B cell (primary cell): ENCODE results near the gene TGFBI. TPM values are rescaled to one million over a fixed set of nuclear protein-coding genes. Genes with fewer than 3 reads are reported as not detected.

Experiments used
- ATAC-seq: fragments of 200-7000 bp; cut with Tn5 transposase; one replicate; pipeline ENCODE4 v1.10.0; 2021; ENCODE audit warnings: low read depth, mild to moderate bottlenecking, moderate number of reproducible peaks, moderate library complexity
- CTCF ChIA-PET: fragments of 350-600 bp; sonication (Branson Sonifier 250); formaldehyde crosslinking; loops from one replicate; lab custom pipeline; 2021; ENCODE audit warnings: antibody characterized with exemption, inconsistent platforms; lab: Charles Lee
- POLR2A ChIA-PET: fragments of 350-600 bp; sonication (Branson Sonifier 250); formaldehyde crosslinking; loops from one replicate; lab custom pipeline; 2021; ENCODE audit warnings: antibody characterized with exemption; lab: Charles Lee
- DNase-seq: peaks from one replicate; pipeline ENCODE4 v3.0.0; 2013
- H2AFZ ChIP-seq: 2 replicates; pipeline ENCODE4 v1.6.1; 2012; ENCODE audit warnings: mild to moderate bottlenecking, low read depth, low read length; ENCODE audit not compliant: insufficient read depth, poor library complexity, severe bottlenecking
- H3K27ac ChIP-seq, 2 donors: 1 replicate in 1 of 2; 2 replicates in 1 of 2; pipeline ENCODE4 v1.5.1; 2012 to 2013; ENCODE audit warnings: low read length in 2 of 2, mild to moderate bottlenecking in 2 of 2, moderate library complexity in 1 of 2
- H3K27me3 ChIP-seq, 4 experiments: fragments of 200-600 bp in 1 of 4; sonication (generic) in 1 of 4; replicated peaks in 1 of 4; 1 replicate in 2 of 4; 2 replicates in 2 of 4; pipeline versions ENCODE4 v1.6.1 to v1.7.0; 2013 to 2016; ENCODE audit warnings: low read length in 3 of 4, mild to moderate bottlenecking in 2 of 4, mixed read lengths in 1 of 4, moderate library complexity in 1 of 4; ENCODE audit not compliant: insufficient read depth in 4 of 4, control insufficient read depth in 3 of 4; ENCODE audit errors: control extremely low read depth in 1 of 4
- H3K36me3 ChIP-seq, 2 experiments: replicated peaks in 1 of 2; 1 replicate in 1 of 2; 2 replicates in 1 of 2; pipeline versions ENCODE4 v1.6.1 to v1.7.1; 2013; ENCODE audit warnings: low read length in 1 of 2; ENCODE audit not compliant: insufficient read depth in 2 of 2, control insufficient read depth in 1 of 2; ENCODE audit errors: control extremely low read depth in 1 of 2, extremely low read depth in 1 of 2
- H3K4me1 ChIP-seq, 2 donors: fragments of 200-600 bp in 1 of 2; sonication (generic) in 1 of 2; 1 replicate in 1 of 2; 2 replicates in 1 of 2; pipeline versions ENCODE4 v1.5.1 to v1.6.1; 2013 to 2017; ENCODE audit warnings: low read length in 2 of 2; ENCODE audit not compliant: control insufficient read depth in 2 of 2, insufficient read depth in 2 of 2
- H3K4me2 ChIP-seq: replicated peaks from 2 replicates; pipeline ENCODE3; 2012; ENCODE audit warnings: mild to moderate bottlenecking, low read depth, low read length; ENCODE audit not compliant: poor library complexity, severe bottlenecking
- H3K4me3 ChIP-seq, 5 experiments: fragments of 200-600 bp in 1 of 5; sonication (generic) in 1 of 5; 1 replicate in 3 of 5; 2 replicates in 2 of 5; pipeline versions ENCODE4 v1.5.1 to v1.7.0; 2011 to 2016; ENCODE audit warnings: low read length in 4 of 5, mild to moderate bottlenecking in 4 of 5, low read depth in 2 of 5, control low read depth in 1 of 5, moderate library complexity in 1 of 5; ENCODE audit not compliant: insufficient read depth in 1 of 5; ENCODE audit errors: control extremely low read depth in 1 of 5, extremely low read depth in 1 of 5
- H3K79me2 ChIP-seq: fragments of 200-600 bp; sonication (generic); one replicate; pipeline ENCODE4 v1.6.0; 2016; ENCODE audit warnings: low read length; ENCODE audit not compliant: control insufficient read depth, insufficient read depth
- H3K9ac ChIP-seq: fragments of 200-600 bp; sonication (generic); 2 replicates; pipeline ENCODE4 v1.6.1; 2017; ENCODE audit warnings: mild to moderate bottlenecking, low read length, moderate library complexity
- H3K9me3 ChIP-seq, 3 donors: one replicate each; pipeline versions ENCODE4 v1.6.1 to v1.7.1; 2013; ENCODE audit warnings: low read length in 2 of 3; ENCODE audit not compliant: control insufficient read depth in 2 of 3, insufficient read depth in 1 of 3; ENCODE audit errors: control extremely low read depth in 1 of 3
- H4K20me1 ChIP-seq: 2 replicates; pipeline ENCODE4 v1.6.0; 2012; ENCODE audit warnings: mild to moderate bottlenecking, low read length; ENCODE audit not compliant: insufficient read depth, control insufficient read depth, poor library complexity, severe bottlenecking
- H3K27ac Mint-ChIP-seq: one replicate; pipeline ENCODE4 v1.8.0; 2021; ENCODE audit warnings: mixed read lengths
- H3K27me3 Mint-ChIP-seq: one replicate; pipeline ENCODE4 v1.8.0; 2021; ENCODE audit warnings: mixed read lengths
- H3K4me1 Mint-ChIP-seq: one replicate; pipeline ENCODE4 v1.8.0; 2021; ENCODE audit warnings: mixed read lengths
- H3K4me3 Mint-ChIP-seq: one replicate; pipeline ENCODE4 v1.8.0; 2021; ENCODE audit warnings: mixed read lengths
- H3K9me3 Mint-ChIP-seq: one replicate; pipeline ENCODE4 v1.8.0; 2022; ENCODE audit warnings: mixed read lengths; ENCODE audit not compliant: insufficient read depth
- EZH2 ChIP-seq: IDR thresholded peaks from 2 replicates; pipeline ENCODE4 v1.6.1; 2012; ENCODE audit warnings: borderline replicate concordance, low read depth, mild to moderate bottlenecking, moderate library complexity, low read length; ENCODE audit not compliant: insufficient read depth, poor library complexity, severe bottlenecking
- WGBS: methylation state at CpG from one replicate; pipeline ENCODE4 v1.1.5; 2013; ENCODE audit warnings: missing lambda C conversion rate; ENCODE audit not compliant: insufficient coverage; 5-methylcytosine and 5-hydroxymethylcytosine counted together
- intact Hi-C: fragments of 100-400 bp; cut with micrococcal nuclease; formaldehyde crosslinking; loops from one replicate; pipeline ENCODE4 v1.10.0; 2022
- polyA plus RNA-seq: library from polyadenylated mRNA; depleted of rRNA; stranded (reverse); fragments of >200 nt; gene quantifications from 2 replicates; pipeline ENCODE4 v1.2.3, GENCODE V29; 2012
- total RNA-seq, 2 donors: library from RNA; stranded (reverse); fragments of 120-200 nt in 1 of 2; gene quantifications; 1 replicate in 1 of 2; 2 replicates in 1 of 2; pipeline versions ENCODE4 v1.2.3 to v1.2.4, GENCODE V29; 2013 to 2022
- TF ChIP-seq, protein P1 (sequence below): fragments of 200-600 bp; IDR thresholded peaks from one replicate; pipeline ENCODE4 v1.8.0; 2022; ENCODE audit warnings: antibody characterized with exemption, mild to moderate bottlenecking

TGFBI gene
- total and polyA plus RNA-seq, 2 donors (not counting 1 experiment from before 2014, with no cell fraction given), result 3.7 to 4.5 TPM

DNA sequence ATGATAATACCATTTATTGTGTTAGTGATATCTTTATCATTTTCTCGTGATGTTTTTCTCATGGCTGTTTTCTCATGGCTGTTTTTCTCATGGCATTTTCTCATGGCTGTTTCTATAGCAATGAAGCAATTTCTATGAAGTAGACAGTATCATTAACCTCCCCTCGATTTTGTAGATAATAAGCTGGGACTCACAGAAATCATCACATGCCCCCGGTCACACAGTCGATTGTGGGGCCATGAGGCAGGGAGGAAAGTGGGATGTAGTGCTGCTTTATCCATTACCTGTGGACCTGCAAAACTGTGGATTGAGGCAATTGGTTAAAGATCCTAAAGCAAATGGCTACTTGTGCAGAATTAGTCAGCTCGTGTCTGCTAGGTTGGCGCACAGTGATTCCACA is 47.3 kb downstream of the TGFBI start:
- ATAC-seq (no peak), DNase-seq (no peak)
- H3K9ac ChIP-seq, result no peak overlapping the region
- WGBS, result 80% methylated on average over 1 of the region's 6 CpGs
- H3K27me3 Mint-ChIP-seq, result peaks cover 32% of the 10 kb centered on the region
- no peak overlapping the region for H3K27ac ChIP-seq
- H3K9me3 Mint-ChIP-seq, result no peaks in the 10 kb centered on the region
- intact Hi-C loops, result no loop called here
- TF ChIP-seq EZH2, result no peak
- TF ChIP-seq, protein P1, sequence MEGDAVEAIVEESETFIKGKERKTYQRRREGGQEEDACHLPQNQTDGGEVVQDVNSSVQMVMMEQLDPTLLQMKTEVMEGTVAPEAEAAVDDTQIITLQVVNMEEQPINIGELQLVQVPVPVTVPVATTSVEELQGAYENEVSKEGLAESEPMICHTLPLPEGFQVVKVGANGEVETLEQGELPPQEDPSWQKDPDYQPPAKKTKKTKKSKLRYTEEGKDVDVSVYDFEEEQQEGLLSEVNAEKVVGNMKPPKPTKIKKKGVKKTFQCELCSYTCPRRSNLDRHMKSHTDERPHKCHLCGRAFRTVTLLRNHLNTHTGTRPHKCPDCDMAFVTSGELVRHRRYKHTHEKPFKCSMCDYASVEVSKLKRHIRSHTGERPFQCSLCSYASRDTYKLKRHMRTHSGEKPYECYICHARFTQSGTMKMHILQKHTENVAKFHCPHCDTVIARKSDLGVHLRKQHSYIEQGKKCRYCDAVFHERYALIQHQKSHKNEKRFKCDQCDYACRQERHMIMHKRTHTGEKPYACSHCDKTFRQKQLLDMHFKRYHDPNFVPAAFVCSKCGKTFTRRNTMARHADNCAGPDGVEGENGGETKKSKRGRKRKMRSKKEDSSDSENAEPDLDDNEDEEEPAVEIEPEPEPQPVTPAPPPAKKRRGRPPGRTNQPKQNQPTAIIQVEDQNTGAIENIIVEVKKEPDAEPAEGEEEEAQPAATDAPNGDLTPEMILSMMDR, result no peak
- H2AFZ ChIP-seq, result no peak overlapping the region
- H3K9me3 ChIP-seq, result no peaks in the 10 kb centered on the region
- no peak overlapping the region for H3K4me2 ChIP-seq
- H4K20me1 ChIP-seq, result no peaks in the 10 kb centered on the region
- peaks cover 12% of the 10 kb centered on the region for H3K4me1 Mint-ChIP-seq
- H3K79me2 ChIP-seq, result no peaks in the 10 kb centered on the region
- CTCF ChIA-PET, result no interaction called here
- POLR2A ChIA-PET, result no interaction called here
- H3K4me3 ChIP-seq, result no peak overlapping the region
- H3K4me1 ChIP-seq, result peaks cover 4 to 17% of the 10 kb centered on the region in 2 donors
- no peaks in the 10 kb centered on the region for H3K36me3 ChIP-seq
- peaks cover 0 to 48% (median 14%) of the 10 kb centered on the region in 4 experiments for H3K27me3 ChIP-seq
- H3K4me3 Mint-ChIP-seq, result no peak overlapping the region
- no peak overlapping the region for H3K27ac Mint-ChIP-seq

GRCh38 chr5:136076881-136077445 is 48.2 kb downstream of the TGFBI start:
- WGBS, result 84% methylated on average over 2 of the region's 4 CpGs
- no peak for TF ChIP-seq EZH2
- TF ChIP-seq, protein P1, result no peak
- H3K79me2 ChIP-seq, result no peaks in the 10 kb centered on the region
- H3K4me3 ChIP-seq, result no peak overlapping the region
- H3K27ac ChIP-seq, result no peak overlapping the region
- no peak overlapping the region for H3K4me3 Mint-ChIP-seq
- POLR2A ChIA-PET, result no interaction called here
- peaks cover 35% of the 10 kb centered on the region for H3K27me3 Mint-ChIP-seq
- H3K9me3 ChIP-seq, result no peaks in the 10 kb centered on the region
- no peak overlapping the region for H2AFZ ChIP-seq
- CTCF ChIA-PET, result no interaction called here
- H4K20me1 ChIP-seq, result no peaks in the 10 kb centered on the region
- H3K27ac Mint-ChIP-seq, result no peak overlapping the region
- no peaks in the 10 kb centered on the region for H3K36me3 ChIP-seq
- DNase-seq (no peak), ATAC-seq (no peak)
- H3K4me1 ChIP-seq, result peaks cover 4 to 17% of the 10 kb centered on the region in 2 donors
- H3K4me2 ChIP-seq, result no peak overlapping the region
- H3K4me1 Mint-ChIP-seq, result peaks cover 12% of the 10 kb centered on the region
- H3K27me3 ChIP-seq, result peaks cover 0 to 54% (median 14%) of the 10 kb centered on the region in 4 experiments
- H3K9me3 Mint-ChIP-seq, result no peaks in the 10 kb centered on the region
- intact Hi-C loops, result no loop called here
- H3K9ac ChIP-seq, result no peak overlapping the region
